Activated naive CD4-positive, alpha-beta T cell (primary cell): ENCODE data around the gene CYTL1.
"Not testable (repeated sequence)": the region's sequence is repeated elsewhere in the genome, so short reads cannot be mapped to it uniquely, and the experiment has no call there.

Experiments used
- DNase-seq, 4 experiments: peaks; one replicate each; lab custom pipeline; 2025; lab: John Stamatoyannopoulos, UW

The CYTL1 gene

DNA sequence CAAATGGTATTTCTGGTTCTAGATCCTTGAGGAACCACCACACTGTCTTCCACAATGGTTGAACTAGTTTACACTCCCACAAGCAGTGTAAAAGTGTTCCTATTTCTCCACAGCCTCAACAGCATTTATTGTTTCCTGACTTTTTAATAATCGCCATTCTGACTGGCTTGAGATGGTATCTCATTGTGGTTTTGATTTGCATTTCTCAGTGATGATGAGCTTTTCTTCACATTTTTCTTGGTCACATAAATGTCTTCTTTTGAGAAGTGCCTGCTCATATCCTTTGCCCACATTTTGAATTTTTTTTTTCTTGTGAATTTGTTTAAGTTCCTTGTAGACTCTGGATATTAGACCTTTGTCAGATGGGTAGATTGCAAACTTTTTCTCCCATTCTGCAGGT is 22.3 kb downstream of the CYTL1 start:
- DNase-seq, result not testable (repeated sequence)

DNA sequence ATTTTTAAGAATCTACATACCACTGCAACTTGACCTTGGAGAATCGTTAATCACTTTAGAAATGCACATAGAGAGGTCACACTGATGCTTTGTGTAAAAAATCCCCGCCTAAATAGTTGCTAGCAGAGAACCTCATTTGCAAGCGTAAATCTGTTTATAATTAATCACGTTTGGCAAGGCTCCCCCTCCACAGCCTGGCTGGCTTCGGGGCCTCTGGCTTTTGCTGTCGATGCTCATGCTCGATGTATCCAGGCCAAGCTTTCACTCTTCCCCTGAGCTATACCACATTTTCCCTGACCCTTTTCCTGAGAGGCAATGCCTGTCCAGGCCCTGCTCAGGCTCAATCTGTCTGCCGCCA is 23.4 kb downstream of the CYTL1 start:
- no peak for DNase-seq

DNA sequence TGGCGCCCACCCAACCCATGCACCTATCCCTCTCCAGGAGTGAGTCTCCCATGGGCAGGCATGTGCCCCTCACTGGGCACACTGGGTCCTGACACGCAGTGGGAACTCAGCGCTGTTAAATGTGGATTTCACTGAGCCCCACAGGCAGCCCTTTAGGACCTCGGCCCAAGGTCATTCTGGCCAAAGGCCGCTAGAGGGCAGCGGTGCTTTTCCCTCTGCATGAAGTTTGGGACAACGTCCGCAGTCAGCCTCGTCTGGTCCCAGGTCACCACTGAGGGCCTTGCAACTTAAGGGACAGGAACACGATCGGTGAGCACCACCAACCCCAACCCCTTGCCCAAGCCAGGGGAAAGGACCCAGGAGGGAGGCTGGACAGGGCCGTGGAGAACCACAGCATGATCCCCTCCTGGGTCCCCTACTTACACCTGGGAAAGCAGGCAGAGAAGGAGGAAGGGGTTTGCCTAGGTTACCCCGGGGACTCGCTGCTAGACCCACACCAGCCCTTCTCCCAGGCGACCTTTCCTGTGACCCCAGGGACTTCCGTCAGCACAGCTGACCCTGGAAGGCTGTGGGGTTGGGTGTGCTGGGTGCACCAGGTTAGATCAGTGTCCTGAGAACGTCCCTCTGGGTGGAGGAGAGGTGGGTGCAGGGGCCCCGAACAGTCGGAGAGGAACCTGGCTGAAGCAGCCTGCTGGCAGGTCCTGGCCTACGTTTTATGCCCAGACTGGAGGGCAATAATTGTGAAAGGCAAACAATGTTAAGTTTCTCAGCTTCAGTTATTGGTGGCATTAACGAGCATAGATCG is 24.0 kb downstream of the CYTL1 start:
- DNase-seq, result peak in 1 of 4 experiments; percentile 2

DNA sequence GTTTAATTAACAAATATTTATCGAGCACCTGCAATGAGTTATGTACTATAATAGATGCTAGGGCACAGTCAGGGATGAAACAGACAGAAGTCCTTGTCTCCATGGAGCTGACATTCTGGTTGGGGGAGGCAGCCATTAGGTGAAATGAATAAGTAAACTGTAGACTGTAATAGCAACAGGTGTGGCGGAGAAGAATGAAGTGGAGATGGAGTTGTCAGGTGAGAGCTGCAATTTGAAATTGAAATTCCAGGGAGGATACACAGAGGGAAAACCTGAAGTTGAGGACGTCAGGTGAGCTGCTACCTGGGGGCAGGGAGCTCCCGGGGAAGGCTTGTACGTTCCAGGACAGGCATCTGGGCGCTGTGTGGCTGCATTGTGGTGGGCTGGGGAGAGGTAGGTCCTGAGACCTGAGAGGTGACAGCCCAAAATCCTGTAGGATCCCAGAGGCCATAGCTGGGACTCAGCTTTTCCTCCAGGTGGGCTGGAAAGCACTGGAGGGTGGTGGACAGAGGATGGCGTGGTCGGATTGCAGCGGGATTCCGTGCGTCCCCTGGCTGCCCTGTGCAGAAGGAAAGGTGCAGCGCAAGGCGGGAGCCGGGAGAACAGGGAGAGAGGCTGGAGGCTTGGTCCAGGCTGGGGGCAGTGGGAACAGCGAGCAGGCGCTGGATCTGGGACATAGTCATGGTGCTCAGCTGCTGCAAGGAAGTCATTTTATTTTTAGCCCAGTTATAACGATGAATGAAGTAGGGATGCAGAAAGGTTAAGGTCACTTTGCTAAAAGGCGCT is 24.8 kb downstream of the CYTL1 start:
- no peak for DNase-seq

- DNase-seq, result no peak
Observed at GRCh38 chr4:4992833-4993232, 26.4 kb downstream of the CYTL1 start.

GRCh38 chr4:4991541-4992099 is 27.6 kb downstream of the CYTL1 start:
- DNase-seq, result no peak

GRCh38 chr4:4990857-4991540 is 28.3 kb downstream of the CYTL1 start:
- DNase-seq, result no peak

DNA sequence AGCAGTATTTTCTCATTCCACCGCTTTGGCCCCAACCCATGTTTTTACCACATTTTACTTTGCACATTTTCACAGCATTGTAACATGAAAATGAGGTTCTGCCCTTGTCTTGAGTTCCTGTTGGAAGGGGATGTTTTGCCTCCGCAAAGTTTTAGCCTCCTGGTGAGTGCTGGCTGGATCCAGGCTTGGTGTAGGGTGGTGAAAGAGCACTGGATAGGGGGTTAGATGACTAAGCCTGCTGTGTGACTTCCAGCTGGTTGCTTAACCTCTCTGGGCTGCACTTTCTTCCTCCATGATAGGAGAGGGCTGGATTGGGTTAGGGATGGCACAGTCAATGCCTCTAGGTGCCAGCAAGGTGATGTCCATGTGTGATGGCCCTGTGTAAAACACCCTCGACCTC is 28.9 kb downstream of the CYTL1 start:
- no peak for DNase-seq

- no peak for DNase-seq
Observed at GRCh38 chr4:4989083-4989622, 30.1 kb downstream of the CYTL1 start.

DNA sequence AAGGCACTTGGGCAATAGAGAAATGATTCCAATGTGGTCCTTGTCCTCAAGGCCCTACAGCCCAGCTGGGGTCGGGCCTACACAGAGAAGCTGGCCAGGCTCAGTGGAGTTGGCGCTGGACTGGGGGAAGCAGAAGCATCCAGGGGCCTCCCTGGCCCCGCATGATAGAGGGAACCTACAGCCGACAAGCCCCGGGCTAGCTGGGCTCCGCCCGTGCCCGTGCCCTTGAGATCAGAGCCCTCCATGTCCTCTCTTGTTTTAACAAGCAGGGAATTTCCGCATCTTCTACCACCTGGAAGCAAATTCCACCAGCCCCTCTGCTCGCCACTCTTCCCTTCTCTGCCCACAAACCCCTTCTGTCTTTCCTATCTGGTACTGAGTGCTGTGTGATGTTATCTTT is 31.6 kb downstream of the CYTL1 start:
- no peak for DNase-seq

DNA sequence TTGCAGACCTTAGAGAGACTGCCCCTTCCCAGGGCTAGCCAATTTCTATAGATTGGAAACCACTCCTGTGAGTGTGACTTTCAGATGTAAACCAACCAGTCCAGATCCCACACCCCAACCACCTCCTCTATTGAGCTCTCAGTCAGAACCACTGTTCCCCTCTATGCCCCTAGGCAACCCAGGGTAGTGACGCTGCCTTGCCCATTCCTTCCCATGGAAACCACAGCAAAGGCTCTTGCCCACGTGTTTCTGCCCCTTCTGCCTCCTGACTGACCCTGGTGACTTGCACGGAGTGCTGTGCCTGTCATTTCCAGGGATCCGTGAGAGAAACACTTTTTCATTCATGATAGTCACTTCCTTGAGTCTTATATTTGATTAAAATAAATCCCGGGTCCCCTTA is 32.4 kb downstream of the CYTL1 start:
- DNase-seq, result no peak

- DNase-seq, result no peak
Observed at GRCh38 chr4:4985844-4986243, 33.4 kb downstream of the CYTL1 start.

DNA sequence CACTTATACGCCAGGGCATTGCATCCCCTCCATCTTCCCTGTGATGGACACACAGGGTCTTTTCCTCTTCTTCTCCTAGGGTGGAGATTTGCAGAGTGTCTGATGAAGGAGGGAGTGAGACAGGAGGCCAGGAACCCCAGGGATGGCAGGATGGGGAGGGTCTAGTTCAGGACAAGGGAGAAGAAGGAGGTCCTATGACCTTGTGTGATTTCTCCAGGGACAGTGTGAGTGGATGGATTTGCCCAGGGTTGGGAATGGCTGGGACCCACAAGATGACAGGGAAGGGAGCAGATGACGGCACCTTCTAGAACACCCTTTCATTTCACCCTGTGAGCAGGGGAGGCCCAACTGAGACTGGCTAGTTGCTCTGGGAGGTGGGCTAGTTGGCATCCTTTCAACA is 34.2 kb downstream of the CYTL1 start:
- no peak for DNase-seq

GRCh38 chr4:4984186-4984585 is 35.1 kb downstream of the CYTL1 start:
- no peak for DNase-seq

DNA sequence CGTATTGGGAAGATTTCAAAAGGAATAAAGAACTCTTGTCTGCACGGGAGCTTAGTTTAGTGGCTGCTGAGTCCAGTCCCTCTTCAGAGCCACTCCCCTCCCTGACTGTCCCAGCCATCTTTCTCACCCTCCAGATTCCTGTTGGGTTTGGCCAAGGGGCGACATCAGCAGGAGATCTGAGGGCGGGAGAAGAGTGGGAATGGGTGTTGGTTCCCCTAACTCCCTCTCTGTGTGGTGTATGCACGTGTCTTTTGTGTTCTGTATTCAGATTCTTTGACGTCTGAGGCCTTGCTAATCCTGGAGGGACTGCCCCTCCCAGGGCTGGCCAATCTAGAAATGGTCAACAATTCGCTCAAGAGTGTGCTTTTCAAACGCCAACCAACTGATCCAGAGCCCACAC is 37.4 kb downstream of the CYTL1 start:
- no peak for DNase-seq

GRCh38 chr4:4981427-4981826 is 37.8 kb downstream of the CYTL1 start:
- no peak for DNase-seq

GRCh38 chr4:4980621-4981230 is 38.5 kb downstream of the CYTL1 start:
- no peak for DNase-seq

GRCh38 chr4:4979971-4980370 is 39.3 kb downstream of the CYTL1 start:
- DNase-seq, result no peak

DNA sequence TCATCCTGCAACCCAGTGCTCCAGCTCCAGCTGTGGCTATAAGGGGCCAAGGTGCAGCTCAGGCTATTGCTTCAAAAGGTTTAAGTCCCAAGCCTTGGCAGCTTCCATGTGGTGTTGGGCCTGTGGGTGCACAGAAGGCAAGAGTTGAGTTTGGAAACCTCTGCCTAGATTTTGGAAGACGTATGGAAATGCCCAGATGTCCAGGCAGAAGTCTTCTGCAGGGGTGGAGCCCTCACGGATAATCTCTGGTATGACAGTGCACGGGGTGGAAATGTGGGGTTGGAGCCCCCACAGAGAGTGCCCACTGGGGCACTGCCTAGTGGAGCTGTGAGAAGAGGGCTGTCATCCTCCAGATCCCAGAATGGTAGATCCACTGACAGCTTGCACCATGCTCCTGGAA is 44.5 kb downstream of the CYTL1 start:
- DNase-seq, result no peak

GRCh38 chr4:4971796-4972195 is 47.5 kb downstream of the CYTL1 start:
- DNase-seq, result no peak

- no peak for DNase-seq
Observed at GRCh38 chr4:4969298-4969697, 50.0 kb downstream of the CYTL1 start.

DNA sequence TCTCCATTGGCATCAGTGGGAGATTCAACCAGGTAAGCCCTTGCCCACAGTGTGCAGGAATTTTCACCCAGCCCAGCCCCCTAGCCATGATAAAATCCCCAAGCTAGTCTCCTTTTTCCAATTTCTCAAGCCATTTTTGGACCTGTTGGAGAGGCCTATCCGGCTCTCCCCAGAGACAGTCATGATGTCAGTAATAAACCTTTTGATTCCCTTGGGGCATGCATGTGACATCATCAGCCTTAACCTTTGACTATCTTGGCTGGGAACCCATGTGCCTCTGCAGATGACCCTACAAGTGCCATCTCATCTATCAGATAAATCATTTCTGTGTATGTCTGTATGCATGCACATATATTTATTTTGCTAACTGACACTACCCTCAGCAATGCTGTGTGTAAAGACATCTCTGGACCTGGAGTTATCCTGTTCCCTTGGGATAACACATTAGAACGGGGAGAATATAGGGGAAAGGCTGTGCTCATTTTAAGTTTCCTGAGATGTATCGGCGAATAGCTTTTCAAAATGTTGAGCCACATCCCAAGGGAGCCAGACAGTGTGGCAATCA is 51.0 kb downstream of the CYTL1 start:
- no peak for DNase-seq
